Liver (tissue), 9 donors: Measurements from ENCODE around the gene LARGE1. TPM values are rescaled to one million over a fixed set of nuclear protein-coding genes. Genes with fewer than 3 reads are reported as not detected.

ENCODE experiments used
- DNase-seq: peaks from one replicate; pipeline ENCODE4 v3.0.0-alpha.2; 2017; ENCODE audit warnings: low spot score
- H3K27ac ChIP-seq, 2 donors: one replicate each; pipeline ENCODE4 v1.7.0; 2013; ENCODE audit warnings: inconsistent platforms in 2 of 2, low read length in 2 of 2, control low read depth in 1 of 2, low read depth in 1 of 2, mild to moderate bottlenecking in 1 of 2
- H3K27me3 ChIP-seq, 4 donors: one replicate each; pipeline versions ENCODE4 v1.6.1 to v1.7.0; 2013; ENCODE audit warnings: low read length in 3 of 4, inconsistent platforms in 1 of 4, mild to moderate bottlenecking in 1 of 4, moderate library complexity in 1 of 4; ENCODE audit not compliant: control insufficient read depth in 4 of 4, insufficient read depth in 4 of 4
- H3K36me3 ChIP-seq, 4 donors: one replicate each; pipeline versions ENCODE4 v1.6.1 to v1.7.0; 2013; ENCODE audit warnings: low read length in 3 of 4, mild to moderate bottlenecking in 3 of 4, low read depth in 1 of 4, moderate library complexity in 1 of 4; ENCODE audit not compliant: control insufficient read depth in 4 of 4, insufficient read depth in 3 of 4
- H3K4me1 ChIP-seq, 4 donors: one replicate each; pipeline versions ENCODE4 v1.6.1 to v1.7.0; 2013; ENCODE audit warnings: low read length in 3 of 4, mild to moderate bottlenecking in 3 of 4, moderate library complexity in 1 of 4; ENCODE audit not compliant: control insufficient read depth in 4 of 4, insufficient read depth in 4 of 4
- H3K4me3 ChIP-seq, 3 donors: one replicate each; pipeline versions ENCODE4 v1.6.1 to v1.7.0; 2013; ENCODE audit warnings: low read length in 3 of 3, control low read depth in 1 of 3, low read depth in 1 of 3, mild to moderate bottlenecking in 1 of 3
- H3K9ac ChIP-seq, 2 donors: one replicate each; pipeline ENCODE4 v1.7.0; 2013; ENCODE audit warnings: low read length in 2 of 2, mild to moderate bottlenecking in 2 of 2, moderate library complexity in 2 of 2, control low read depth in 1 of 2, low read depth in 1 of 2
- H3K9me3 ChIP-seq, 4 donors: one replicate each; pipeline versions ENCODE4 v1.6.1 to v1.7.0; 2013; ENCODE audit warnings: low read length in 3 of 4; ENCODE audit not compliant: control insufficient read depth in 4 of 4
- ATF3 ChIP-seq: IDR thresholded peaks from 2 replicates; pipeline ENCODE4 v1.6.1; 2016; ENCODE audit warnings: antibody characterized with exemption
- EGR1 ChIP-seq, 2 donors: IDR thresholded peaks; 2 replicates each; pipeline ENCODE4 v1.6.1; 2016 to 2018; ENCODE audit warnings: antibody characterized with exemption in 2 of 2, low read depth in 2 of 2
- FOXA1 ChIP-seq: IDR thresholded peaks from 2 replicates; pipeline ENCODE4 v1.6.1; 2016; ENCODE audit warnings: antibody characterized with exemption
- FOXA2 ChIP-seq: IDR thresholded peaks from 2 replicates; pipeline ENCODE4 v1.6.1; 2016; ENCODE audit warnings: antibody characterized with exemption
- GABPA ChIP-seq, 2 donors: IDR thresholded peaks in 1 of 2; conservative IDR thresholded peaks in 1 of 2; 2 replicates each; pipeline ENCODE4 v1.6.1; 2016; ENCODE audit warnings: antibody characterized with exemption in 2 of 2, mild to moderate bottlenecking in 1 of 2, moderate library complexity in 1 of 2
- HNF4A ChIP-seq, 2 donors: conservative IDR thresholded peaks; 2 replicates each; pipeline ENCODE4 v1.6.1; 2016; ENCODE audit warnings: antibody characterized with exemption in 2 of 2, mild to moderate bottlenecking in 2 of 2
- HNF4G ChIP-seq: IDR thresholded peaks from 2 replicates; pipeline ENCODE4 v1.6.1; 2016; ENCODE audit warnings: antibody characterized with exemption
- JUND ChIP-seq, 2 donors: IDR thresholded peaks; 2 replicates each; pipeline ENCODE4 v1.6.1; 2016; ENCODE audit warnings: antibody characterized with exemption in 2 of 2
- NR2F2 ChIP-seq: IDR thresholded peaks from 2 replicates; pipeline ENCODE4 v1.6.1; 2016; ENCODE audit warnings: antibody characterized with exemption
- RAD21 ChIP-seq, 2 donors: IDR thresholded peaks; 2 replicates each; pipeline ENCODE4 v1.6.1; 2016; ENCODE audit warnings: antibody characterized with exemption in 2 of 2, mild to moderate bottlenecking in 2 of 2
- SP1 ChIP-seq: IDR thresholded peaks from 2 replicates; pipeline ENCODE4 v1.6.1; 2018; ENCODE audit warnings: antibody characterized with exemption, mild to moderate bottlenecking
- TAF1 ChIP-seq: conservative IDR thresholded peaks from 2 replicates; pipeline ENCODE4 v1.6.1; 2016; ENCODE audit warnings: antibody characterized with exemption, mild to moderate bottlenecking
- YY1 ChIP-seq: IDR thresholded peaks from 2 replicates; pipeline ENCODE4 v1.6.1; 2016; ENCODE audit warnings: antibody characterized with exemption, mild to moderate bottlenecking
- ZBTB33 ChIP-seq: IDR thresholded peaks from 2 replicates; pipeline ENCODE4 v1.6.1; 2016; ENCODE audit warnings: antibody characterized with exemption
- WGBS: extraction: QIAGEN DNeasy Blood & Tissue Kit; methylation state at CpG from one replicate; pipeline ENCODE4 v1.1.7; 2013; 5-methylcytosine and 5-hydroxymethylcytosine counted together
- polyA plus RNA-seq, 2 donors: library from polyadenylated mRNA; stranded (reverse) in 1 of 2; unstranded in 1 of 2; fragments of 200-250 nt in 1 of 2; fragments of >200 nt in 1 of 2; fragmentation: Nextera tagmentation in 1 of 2; extraction: Ambion mirVana in 1 of 2; gene quantifications; one replicate each; pipeline versions ENCODE4 v1.2.1 to v1.2.3, GENCODE V29; 2013 to 2015
- total RNA-seq, 2 donors: library from RNA; depleted of rRNA; stranded (reverse); fragments of >200 nt; gene quantifications; one replicate each; pipeline ENCODE4 v1.2.3, GENCODE V29; 2014
- TF ChIP-seq, protein P1 (sequence below): IDR thresholded peaks from 2 replicates; pipeline ENCODE4 v1.6.1; 2016; ENCODE audit warnings: antibody characterized with exemption, mild to moderate bottlenecking
- TF ChIP-seq, protein P2 (sequence below): fragments of 150-350 bp; IDR thresholded peaks from 2 replicates; pipeline ENCODE4 v1.5.1; 2017; ENCODE audit warnings: improper control_type of control experiment, low read depth, low read length; ENCODE audit not compliant: missing input control
- donor health status: healthy.
- donor health status: healthy.
- donor health status: healthy.
- donor health status: healthy.
- donor health status: healthy.

Gene LARGE1
- total and polyA plus RNA-seq, 4 donors: 2.3 to 14.1 (median 5.7) TPM

GRCh38 chr22:33274214-33275072, 645.8 kb downstream of the LARGE1 start:
- DNase-seq: peak; percentile 37
- Histone ChIP-seq H3K4me1 (peaks cover 9 to 56% (median 49%) of the 10 kb centered on the region in 4 donors), H3K4me3 (no peak overlapping the region), H3K9ac (no peak overlapping the region), H3K9me3 (no peaks in the 10 kb centered on the region), H3K27ac (no peak overlapping the region), H3K36me3 (peaks cover 0 to 2% (median 0%) of the 10 kb centered on the region in 4 donors), H3K27me3 (no peaks in the 10 kb centered on the region)
- TF ChIP-seq, protein P1, sequence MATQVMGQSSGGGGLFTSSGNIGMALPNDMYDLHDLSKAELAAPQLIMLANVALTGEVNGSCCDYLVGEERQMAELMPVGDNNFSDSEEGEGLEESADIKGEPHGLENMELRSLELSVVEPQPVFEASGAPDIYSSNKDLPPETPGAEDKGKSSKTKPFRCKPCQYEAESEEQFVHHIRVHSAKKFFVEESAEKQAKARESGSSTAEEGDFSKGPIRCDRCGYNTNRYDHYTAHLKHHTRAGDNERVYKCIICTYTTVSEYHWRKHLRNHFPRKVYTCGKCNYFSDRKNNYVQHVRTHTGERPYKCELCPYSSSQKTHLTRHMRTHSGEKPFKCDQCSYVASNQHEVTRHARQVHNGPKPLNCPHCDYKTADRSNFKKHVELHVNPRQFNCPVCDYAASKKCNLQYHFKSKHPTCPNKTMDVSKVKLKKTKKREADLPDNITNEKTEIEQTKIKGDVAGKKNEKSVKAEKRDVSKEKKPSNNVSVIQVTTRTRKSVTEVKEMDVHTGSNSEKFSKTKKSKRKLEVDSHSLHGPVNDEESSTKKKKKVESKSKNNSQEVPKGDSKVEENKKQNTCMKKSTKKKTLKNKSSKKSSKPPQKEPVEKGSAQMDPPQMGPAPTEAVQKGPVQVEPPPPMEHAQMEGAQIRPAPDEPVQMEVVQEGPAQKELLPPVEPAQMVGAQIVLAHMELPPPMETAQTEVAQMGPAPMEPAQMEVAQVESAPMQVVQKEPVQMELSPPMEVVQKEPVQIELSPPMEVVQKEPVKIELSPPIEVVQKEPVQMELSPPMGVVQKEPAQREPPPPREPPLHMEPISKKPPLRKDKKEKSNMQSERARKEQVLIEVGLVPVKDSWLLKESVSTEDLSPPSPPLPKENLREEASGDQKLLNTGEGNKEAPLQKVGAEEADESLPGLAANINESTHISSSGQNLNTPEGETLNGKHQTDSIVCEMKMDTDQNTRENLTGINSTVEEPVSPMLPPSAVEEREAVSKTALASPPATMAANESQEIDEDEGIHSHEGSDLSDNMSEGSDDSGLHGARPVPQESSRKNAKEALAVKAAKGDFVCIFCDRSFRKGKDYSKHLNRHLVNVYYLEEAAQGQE: no peak
- TF ChIP-seq SP1 (no peak), RAD21 (IDR thresholded peaks at IDR 0.05) (peak in 1 of 2 donors; percentile 34), ATF3 (no peak), YY1 (no peak)
- TF ChIP-seq, protein P2, sequence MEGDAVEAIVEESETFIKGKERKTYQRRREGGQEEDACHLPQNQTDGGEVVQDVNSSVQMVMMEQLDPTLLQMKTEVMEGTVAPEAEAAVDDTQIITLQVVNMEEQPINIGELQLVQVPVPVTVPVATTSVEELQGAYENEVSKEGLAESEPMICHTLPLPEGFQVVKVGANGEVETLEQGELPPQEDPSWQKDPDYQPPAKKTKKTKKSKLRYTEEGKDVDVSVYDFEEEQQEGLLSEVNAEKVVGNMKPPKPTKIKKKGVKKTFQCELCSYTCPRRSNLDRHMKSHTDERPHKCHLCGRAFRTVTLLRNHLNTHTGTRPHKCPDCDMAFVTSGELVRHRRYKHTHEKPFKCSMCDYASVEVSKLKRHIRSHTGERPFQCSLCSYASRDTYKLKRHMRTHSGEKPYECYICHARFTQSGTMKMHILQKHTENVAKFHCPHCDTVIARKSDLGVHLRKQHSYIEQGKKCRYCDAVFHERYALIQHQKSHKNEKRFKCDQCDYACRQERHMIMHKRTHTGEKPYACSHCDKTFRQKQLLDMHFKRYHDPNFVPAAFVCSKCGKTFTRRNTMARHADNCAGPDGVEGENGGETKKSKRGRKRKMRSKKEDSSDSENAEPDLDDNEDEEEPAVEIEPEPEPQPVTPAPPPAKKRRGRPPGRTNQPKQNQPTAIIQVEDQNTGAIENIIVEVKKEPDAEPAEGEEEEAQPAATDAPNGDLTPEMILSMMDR: peak; percentile 18
- 88% methylated on average over 20 of the region's 20 CpGs for WGBS

DNA sequence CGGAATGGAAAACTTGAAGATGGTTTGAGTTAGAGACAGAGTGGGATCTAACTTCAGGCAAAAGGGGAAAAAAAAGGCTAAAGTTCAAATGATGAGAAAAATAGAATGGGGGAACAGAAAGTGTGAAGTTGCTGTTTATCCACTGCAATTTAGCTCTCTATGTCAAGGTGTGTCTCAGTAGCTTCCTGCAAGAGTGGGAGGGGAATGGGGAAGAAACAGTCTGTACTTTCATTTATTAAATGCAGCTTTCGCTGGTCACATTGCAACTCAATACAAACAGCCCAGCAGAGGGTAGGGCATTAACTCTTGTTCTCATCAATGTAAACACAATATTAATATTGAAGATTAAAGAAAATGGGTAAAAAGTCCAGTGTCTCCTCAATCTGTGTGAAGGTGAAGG, 647.4 kb downstream of the LARGE1 start:
- no peak overlapping the region for H3K4me3 ChIP-seq
- H3K9me3 ChIP-seq: no peaks in the 10 kb centered on the region
- TF ChIP-seq FOXA2 (no peak), ATF3 (no peak), TAF1 (no peak), JUND (IDR thresholded peaks at IDR 0.05) (no peak), SP1 (no peak), ZBTB33 (no peak), HNF4A (conservative IDR thresholded peaks at IDR 0.05) (no peak), YY1 (no peak), HNF4G (no peak), EGR1 (IDR thresholded peaks at IDR 0.05; ENCODE audit: low read depth in 2 of 2) (no peak), NR2F2 (no peak), FOXA1 (no peak), GABPA (IDR thresholded peaks at IDR 0.05 in 1 of 2, conservative IDR thresholded peaks at IDR 0.05 in 1 of 2) (no peak)
- TF ChIP-seq, protein P2: no peak
- TF ChIP-seq, protein P1: no peak
- H3K27ac ChIP-seq: peak overlapping the region in 1 of 2 donors; percentile 32
- peaks cover 9 to 56% (median 49%) of the 10 kb centered on the region in 4 donors for H3K4me1 ChIP-seq
- 66% methylated on average over 2 of the region's 2 CpGs for WGBS
- H3K36me3 ChIP-seq: peaks cover 0 to 2% (median 0%) of the 10 kb centered on the region in 4 donors
- no peak overlapping the region for H3K9ac ChIP-seq
- no peaks in the 10 kb centered on the region for H3K27me3 ChIP-seq
- no peak for DNase-seq
